Measurements from ENCODE around the gene TBXAS1.

TBXAS1 gene

DNA sequence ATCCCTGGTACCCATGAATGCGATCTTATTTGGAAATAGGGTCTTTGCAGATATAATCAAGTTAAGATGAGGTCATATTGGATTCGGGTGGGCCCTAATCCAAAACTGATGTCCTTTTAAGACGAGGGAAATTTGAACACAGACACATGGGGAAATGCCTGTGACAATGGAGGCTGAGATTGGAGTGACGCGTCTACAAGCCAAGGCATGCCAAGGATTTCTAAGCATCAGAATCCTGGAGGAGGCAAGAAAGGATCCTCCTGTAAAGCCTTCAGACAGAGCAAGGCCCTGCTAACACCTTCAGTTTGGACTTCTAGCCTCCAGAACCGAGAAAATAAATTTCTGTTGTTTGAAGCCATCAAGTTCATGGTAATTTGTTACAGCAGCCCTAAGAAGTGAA, 215.2 kb downstream of the TBXAS1 start:
- TF ChIP-seq, protein P1, sequence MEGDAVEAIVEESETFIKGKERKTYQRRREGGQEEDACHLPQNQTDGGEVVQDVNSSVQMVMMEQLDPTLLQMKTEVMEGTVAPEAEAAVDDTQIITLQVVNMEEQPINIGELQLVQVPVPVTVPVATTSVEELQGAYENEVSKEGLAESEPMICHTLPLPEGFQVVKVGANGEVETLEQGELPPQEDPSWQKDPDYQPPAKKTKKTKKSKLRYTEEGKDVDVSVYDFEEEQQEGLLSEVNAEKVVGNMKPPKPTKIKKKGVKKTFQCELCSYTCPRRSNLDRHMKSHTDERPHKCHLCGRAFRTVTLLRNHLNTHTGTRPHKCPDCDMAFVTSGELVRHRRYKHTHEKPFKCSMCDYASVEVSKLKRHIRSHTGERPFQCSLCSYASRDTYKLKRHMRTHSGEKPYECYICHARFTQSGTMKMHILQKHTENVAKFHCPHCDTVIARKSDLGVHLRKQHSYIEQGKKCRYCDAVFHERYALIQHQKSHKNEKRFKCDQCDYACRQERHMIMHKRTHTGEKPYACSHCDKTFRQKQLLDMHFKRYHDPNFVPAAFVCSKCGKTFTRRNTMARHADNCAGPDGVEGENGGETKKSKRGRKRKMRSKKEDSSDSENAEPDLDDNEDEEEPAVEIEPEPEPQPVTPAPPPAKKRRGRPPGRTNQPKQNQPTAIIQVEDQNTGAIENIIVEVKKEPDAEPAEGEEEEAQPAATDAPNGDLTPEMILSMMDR (IDR thresholded peaks at IDR 0.05): no peak
- no peak overlapping the region for H3K27ac ChIP-seq
- H3K4me3 ChIP-seq: no peak overlapping the region
- no peak for DNase-seq (ENCODE audit: low spot score)

DNA sequence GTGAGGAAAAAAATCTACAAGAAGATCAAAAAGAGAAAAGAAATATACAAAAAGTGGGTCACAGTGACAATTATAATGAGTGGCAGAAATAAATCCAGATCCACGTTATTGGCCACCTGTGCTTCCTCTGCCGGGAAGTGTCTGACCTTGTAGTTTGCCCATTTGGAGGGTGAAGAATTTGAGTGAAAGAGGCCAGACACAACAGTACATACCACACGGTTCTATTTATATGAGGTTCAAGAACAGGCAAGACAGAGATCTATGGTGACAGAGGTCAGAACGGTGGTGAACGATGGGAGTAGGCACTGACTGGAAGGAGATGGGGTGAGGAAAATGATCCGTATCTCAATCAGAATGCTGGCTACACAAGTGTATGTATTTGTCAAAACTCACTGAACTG, 216.6 kb downstream of the TBXAS1 start:
- TF ChIP-seq, protein P1 (IDR thresholded peaks at IDR 0.05): no peak
- Histone ChIP-seq H3K4me3 (no peak overlapping the region), H3K27ac (no peak overlapping the region)
- DNase-seq (ENCODE audit: low spot score): no peak

DNA sequence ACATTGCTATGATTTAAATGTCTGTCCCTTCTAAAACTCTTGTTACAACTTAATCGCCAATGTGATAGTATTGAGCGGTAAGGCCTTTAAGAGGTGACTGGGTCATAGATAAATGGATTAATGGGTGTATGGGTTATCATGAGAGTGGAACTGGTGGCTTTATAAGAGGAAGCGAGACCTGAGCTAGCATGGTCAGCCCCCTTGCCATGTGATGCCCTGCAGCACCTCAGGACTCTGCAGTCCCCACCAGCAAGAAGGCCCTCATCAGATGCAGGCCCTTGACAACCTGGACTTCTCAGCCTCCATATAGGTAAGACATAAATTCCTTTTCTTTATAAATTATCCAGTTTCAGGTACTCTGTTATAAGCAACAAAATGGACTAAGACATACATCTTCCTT, 218.1 kb downstream of the TBXAS1 start:
- DNase-seq (ENCODE audit: low spot score): no peak
- no peak overlapping the region for H3K4me3 ChIP-seq
- no peak overlapping the region for H3K27ac ChIP-seq
- TF ChIP-seq, protein P1 (IDR thresholded peaks at IDR 0.05): no peak

DNA sequence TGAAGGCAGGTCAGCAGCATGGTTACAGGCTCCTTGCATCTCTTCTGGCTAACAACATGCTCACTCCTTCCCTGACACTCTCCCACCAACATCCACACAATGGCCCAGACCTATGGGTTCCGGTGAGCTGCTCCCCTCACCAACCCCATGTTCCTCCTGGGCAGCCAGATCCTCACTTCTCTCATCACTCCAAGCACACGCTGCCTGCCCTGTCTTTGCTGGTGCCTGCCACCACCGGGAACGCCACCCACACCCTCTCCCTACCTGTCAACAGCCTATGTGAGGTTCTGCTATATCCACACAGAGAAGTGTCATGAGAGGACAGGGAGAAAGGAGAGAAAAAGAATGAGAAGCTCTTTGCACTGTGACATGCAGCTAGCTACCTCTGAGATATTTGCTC, 219.1 kb downstream of the TBXAS1 start:
- Histone ChIP-seq H3K4me3 (no peak overlapping the region), H3K27ac (no peak overlapping the region)
- no peak for DNase-seq (ENCODE audit: low spot score)
- TF ChIP-seq, protein P1 (IDR thresholded peaks at IDR 0.05): no peak

GRCh38 chr7:140048989-140049338, 219.9 kb downstream of the TBXAS1 start:
- H3K27ac ChIP-seq: peak overlapping the region in 1 of 2 donors; percentile 45
- H3K4me3 ChIP-seq: no peak overlapping the region
- DNase-seq (ENCODE audit: low spot score): no peak
- TF ChIP-seq, protein P1 (IDR thresholded peaks at IDR 0.05): no peak

DNA sequence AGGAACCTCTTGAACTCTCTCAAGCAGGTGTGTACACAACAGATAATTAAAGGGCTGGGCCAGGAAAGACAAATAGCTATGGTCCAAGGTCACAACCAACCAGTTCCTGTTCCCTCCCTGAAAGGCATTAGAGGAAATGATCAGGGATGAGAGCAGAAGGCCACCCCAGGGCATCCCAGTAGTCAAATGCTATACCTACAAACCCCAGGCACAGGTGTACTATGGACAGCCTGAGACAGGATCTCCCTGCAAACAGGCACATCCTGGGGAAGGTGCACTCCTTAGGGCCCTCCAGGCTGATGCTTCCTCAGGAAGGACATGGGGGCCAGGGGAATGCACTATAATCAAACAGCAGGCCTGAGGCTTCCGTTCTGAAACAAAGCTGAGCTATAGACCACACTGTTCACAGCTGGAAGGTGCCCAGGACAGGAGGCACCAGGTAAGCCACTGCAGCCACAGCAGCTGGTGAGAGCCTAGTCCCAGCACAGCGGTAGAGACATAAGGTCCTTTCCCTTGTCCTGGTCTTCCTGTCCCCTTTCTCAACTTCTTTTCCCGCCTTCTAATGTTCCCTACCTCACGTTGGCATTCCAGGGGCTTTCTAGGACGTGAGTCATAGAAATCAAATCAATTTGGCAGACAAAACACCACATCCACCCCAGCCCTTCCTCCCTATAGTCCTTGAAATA, 220.4 kb downstream of the TBXAS1 start:
- H3K27ac ChIP-seq: peak overlapping the region in 1 of 2 donors; percentile 45
- TF ChIP-seq, protein P1 (IDR thresholded peaks at IDR 0.05): no peak
- DNase-seq (ENCODE audit: low spot score): no peak
- H3K4me3 ChIP-seq: no peak overlapping the region

DNA sequence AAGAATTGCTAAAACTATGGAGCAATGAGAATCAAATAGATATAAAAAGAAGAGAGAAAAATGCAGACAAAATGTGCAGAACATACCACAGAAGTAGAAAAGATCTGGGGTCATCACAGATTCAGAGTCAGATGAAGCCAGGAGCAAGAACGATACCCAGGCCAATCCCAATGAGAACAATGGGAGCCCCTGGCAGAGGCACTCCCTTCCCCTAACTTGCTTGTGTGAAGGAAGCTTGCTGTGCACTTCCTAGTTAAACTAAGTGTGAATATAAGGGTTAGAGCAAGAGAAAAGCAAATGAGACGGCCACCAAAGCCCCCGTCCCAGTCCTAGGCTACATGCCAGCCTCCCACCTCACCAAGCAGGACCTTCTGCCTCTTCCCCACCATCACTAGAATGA, 221.0 kb downstream of the TBXAS1 start:
- peak overlapping the region in 1 of 2 donors; percentile 32 for H3K27ac ChIP-seq

More for the DNA sequence above, 221.0 kb downstream of the TBXAS1 start:
- no peak overlapping the region for H3K4me3 ChIP-seq
- TF ChIP-seq, protein P1 (IDR thresholded peaks at IDR 0.05): no peak
- DNase-seq (ENCODE audit: low spot score): no peak

Data from coronary artery (tissue), 2 donors.